Stimulated activated naive CD8-positive, alpha-beta T cell treated with anti-CD3 and anti-CD28 coated beads, Interleukin-15, amount 100 ng/mL, for 72 hours (primary cell): ENCODE measurements around the gene SIGLEC10.

ENCODE experiments used
- ATAC-seq: fragments of 150-1000 bp; cut with Tn5 transposase; 2 replicates; pipeline ENCODE4 v1.10.0; 2021; ENCODE audit warnings: mild to moderate bottlenecking, moderate library complexity
- DNase-seq, 2 donors: peaks; one replicate each; pipeline ENCODE4 v3.0.0; 2021 to 2022
- H3K27ac Mint-ChIP-seq, 2 donors: one replicate each; pipeline ENCODE4 v1.8.0; 2022; ENCODE audit warnings: mild to moderate bottlenecking in 2 of 2, mixed read lengths in 2 of 2, moderate library complexity in 2 of 2
- H3K27me3 Mint-ChIP-seq: one replicate; pipeline ENCODE4 v1.8.0; 2022; ENCODE audit warnings: mixed read lengths
- H3K4me1 Mint-ChIP-seq: one replicate; pipeline ENCODE4 v1.8.0; 2022; ENCODE audit warnings: mild to moderate bottlenecking, mixed read lengths
- H3K4me3 Mint-ChIP-seq, 2 donors: one replicate each; pipeline ENCODE4 v1.8.0; 2022; ENCODE audit warnings: mild to moderate bottlenecking in 2 of 2, mixed read lengths in 2 of 2, moderate library complexity in 1 of 2
- H3K9me3 Mint-ChIP-seq, 2 donors: one replicate each; pipeline ENCODE4 v1.8.0; 2022; ENCODE audit warnings: mixed read lengths in 2 of 2

Gene SIGLEC10

DNA sequence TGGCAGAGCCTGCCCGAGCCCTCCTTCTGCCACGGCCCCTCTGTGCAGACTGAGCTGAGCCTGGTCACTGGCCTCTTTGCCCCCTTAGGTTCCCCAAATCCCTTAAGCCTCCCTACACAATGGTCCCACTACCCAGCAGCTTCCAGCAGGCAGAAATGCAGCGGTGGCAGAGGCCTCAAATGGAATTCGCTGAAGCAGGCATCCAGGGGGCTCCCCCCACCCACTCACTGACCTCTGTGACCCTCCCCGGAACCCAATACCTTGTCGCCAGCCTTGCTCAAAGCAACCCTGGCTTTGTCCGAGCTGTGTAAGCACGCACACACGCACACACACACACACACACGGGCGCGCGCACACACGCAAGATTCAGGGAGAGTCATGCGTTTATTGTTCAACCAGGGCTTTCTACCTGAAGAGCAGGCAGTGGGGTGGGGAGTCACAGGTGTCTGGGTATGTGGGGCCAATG, 29.5 kb downstream of the SIGLEC10 start, which contains the start of gene LIM2:
Gene LIM2 (minus strand): TSS at position 51 of the 466 bp plus-strand sequence. CDS start 531 bp downstream, outside the sequence.
- Mint-ChIP-seq H3K4me3 (no peak within 1 kb of the TSS), H3K27me3 (peaks cover 7% of the 10 kb centered on the region), H3K9me3 (no peaks in the 10 kb centered on the region), H3K4me1 (peaks cover 45% of the 10 kb centered on the region), H3K27ac (peak within 1 kb of the TSS in 1 of 2 donors; percentile 36)
- DNase-seq (no peak), ATAC-seq (peak; percentile 14)

DNA sequence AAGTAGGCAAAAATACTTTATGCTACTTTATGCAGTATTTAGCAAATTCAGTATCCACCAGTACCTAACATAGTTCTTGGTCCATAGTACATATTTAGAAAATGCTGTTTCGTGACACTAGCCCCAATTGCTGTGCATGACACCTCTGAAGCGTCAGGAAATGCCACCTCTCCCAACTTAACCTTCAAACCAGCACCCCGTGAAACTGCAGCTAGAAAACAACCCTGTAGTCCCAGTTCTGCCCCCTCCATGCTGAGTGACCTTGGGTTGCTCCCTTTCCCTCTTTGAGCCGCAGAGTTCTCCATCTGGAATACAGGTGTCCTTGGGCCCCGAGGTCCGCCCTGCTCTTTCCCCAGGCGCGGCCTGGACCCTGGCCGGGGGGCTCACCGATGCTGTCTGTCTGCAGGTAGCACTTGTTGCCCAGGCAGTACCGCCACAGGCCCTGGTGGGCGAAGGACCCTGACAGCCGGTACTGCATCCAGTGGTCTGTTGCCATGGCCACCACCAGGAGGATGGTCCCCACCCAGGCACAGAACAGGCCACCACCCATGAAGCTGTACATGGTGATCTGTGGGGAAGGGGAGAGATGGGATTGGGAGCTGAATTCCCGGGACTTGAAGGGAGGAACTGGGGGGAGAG, 30.4 kb downstream of the SIGLEC10 start:
- Mint-ChIP-seq H3K27me3 (peaks cover 7% of the 10 kb centered on the region), H3K27ac (no peak overlapping the region), H3K4me3 (no peak overlapping the region), H3K4me1 (peaks cover 39% of the 10 kb centered on the region), H3K9me3 (no peaks in the 10 kb centered on the region)
- no peak for DNase-seq
- ATAC-seq: peak; percentile 28

DNA sequence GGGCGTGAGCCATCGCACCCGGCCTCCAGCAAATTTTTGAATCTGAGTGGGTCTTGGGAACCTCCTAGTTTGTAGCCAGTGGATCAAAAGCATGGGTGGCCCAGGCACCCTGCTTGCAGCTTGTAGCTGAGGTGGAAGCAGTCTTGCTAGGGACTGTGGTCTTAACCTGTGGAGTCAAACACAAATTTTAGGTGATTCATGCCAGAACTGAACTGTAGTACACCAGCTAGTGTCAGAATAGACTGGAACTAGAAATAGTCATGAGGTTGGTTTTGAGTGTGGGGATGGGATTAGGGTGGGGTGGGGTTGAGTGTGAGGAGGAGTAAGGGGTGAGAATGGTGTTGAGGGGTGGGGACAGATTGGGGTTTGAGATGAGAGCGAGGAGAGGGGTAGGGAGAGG, 35.4 kb downstream of the SIGLEC10 start:
- no peaks in the 10 kb centered on the region for H3K27me3 Mint-ChIP-seq
- H3K9me3 Mint-ChIP-seq: peaks cover 0 to 15% of the 10 kb centered on the region in 2 donors
- no peak overlapping the region for H3K27ac Mint-ChIP-seq
- ATAC-seq (no peak), DNase-seq (no peak)
- no peak overlapping the region for H3K4me3 Mint-ChIP-seq
- H3K4me1 Mint-ChIP-seq: peaks cover 23% of the 10 kb centered on the region

DNA sequence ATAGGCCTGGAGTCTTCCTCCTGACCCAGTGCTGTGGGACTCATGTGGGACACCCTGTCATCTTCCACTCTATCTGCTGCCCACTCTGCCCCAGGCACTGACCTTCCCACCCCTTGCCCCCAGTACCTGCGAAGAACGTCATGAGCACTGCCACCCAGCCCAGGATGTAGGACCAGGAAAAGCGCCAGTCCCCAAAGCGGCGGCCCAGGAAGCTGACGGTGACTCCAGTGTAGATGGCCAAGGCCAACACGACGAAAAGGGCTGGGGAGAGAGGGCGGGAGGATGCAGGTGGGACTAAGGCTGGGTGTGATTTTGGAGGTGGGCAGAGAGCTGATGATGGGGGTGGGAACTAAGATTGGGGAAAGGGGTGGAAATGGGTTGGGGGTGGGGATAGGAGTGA, 37.1 kb downstream of the SIGLEC10 start:
- Mint-ChIP-seq H3K4me3 (no peak overlapping the region), H3K27ac (peak overlapping the region in 1 of 2 donors; percentile 87), H3K27me3 (no peaks in the 10 kb centered on the region), H3K4me1 (peaks cover 36% of the 10 kb centered on the region), H3K9me3 (peaks cover 0 to 15% of the 10 kb centered on the region in 2 donors)
- DNase-seq (no peak), ATAC-seq (no peak)

DNA sequence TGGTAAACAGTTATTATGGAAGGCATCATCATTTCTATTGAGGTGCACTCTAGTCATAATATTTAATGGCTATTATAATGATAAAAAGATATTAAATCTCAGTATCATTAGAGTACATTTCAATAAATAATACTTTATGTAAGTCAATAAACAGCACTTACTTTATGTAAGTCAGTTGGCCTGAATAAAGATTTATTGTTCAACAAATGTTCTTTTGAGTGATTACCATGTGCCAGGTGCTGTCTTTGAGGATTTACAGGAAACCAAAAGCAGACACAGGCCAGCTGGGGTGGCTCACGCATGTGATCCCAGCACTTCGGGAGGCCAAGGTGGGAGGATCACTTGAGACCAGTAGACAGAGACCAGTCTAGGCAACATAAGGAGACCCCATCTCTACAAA, 40.0 kb downstream of the SIGLEC10 start:
- Mint-ChIP-seq H3K4me3 (no peak overlapping the region), H3K27ac (no peak overlapping the region), H3K27me3 (no peaks in the 10 kb centered on the region), H3K9me3 (peaks cover 5 to 23% of the 10 kb centered on the region in 2 donors), H3K4me1 (peaks cover 66% of the 10 kb centered on the region)
- DNase-seq: no peak
- ATAC-seq: no peak

DNA sequence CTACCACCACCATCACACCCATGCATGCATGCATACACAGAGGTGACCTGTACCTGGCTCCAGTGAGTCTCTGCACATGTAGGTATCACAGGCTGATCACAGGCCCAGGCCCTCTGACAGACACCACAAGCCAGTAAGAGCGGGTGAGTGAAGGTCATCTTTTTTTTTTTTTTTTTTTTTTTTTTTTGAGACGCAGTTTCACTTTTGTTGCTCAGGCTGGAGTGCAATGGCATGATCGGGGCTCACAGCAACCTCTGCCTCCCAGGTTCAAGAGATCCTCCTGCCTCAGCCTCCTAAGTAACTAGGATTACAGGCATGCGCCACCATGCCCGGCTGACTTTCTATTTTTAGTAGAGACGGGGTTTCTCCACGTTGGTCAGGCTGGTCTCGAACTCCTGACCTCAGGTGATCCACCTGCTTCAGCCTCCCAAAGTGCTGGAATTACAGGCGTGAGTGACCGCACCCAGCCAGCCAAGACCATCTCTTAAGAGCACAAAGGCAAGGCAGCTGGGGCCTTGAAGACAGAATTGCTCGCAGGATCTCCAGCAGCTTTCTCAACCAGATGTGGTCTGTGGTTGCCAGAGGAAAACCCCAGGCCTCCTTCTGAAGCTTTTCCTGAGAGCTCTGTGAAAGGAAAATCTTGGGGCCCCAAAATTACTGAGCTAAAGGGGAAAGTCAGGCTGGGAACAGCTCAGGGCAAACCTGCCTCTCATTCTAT, 41.8 kb downstream of the SIGLEC10 start:
- DNase-seq (peak in 1 of 2 donors; percentile 48), ATAC-seq (no peak)
- Mint-ChIP-seq H3K27me3 (no peaks in the 10 kb centered on the region), H3K9me3 (peaks cover 5 to 15% of the 10 kb centered on the region in 2 donors), H3K27ac (peak overlapping the region; percentile 8 to 77), H3K4me1 (peaks cover 77% of the 10 kb centered on the region), H3K4me3 (peak overlapping the region; percentile 70 to 79)

DNA sequence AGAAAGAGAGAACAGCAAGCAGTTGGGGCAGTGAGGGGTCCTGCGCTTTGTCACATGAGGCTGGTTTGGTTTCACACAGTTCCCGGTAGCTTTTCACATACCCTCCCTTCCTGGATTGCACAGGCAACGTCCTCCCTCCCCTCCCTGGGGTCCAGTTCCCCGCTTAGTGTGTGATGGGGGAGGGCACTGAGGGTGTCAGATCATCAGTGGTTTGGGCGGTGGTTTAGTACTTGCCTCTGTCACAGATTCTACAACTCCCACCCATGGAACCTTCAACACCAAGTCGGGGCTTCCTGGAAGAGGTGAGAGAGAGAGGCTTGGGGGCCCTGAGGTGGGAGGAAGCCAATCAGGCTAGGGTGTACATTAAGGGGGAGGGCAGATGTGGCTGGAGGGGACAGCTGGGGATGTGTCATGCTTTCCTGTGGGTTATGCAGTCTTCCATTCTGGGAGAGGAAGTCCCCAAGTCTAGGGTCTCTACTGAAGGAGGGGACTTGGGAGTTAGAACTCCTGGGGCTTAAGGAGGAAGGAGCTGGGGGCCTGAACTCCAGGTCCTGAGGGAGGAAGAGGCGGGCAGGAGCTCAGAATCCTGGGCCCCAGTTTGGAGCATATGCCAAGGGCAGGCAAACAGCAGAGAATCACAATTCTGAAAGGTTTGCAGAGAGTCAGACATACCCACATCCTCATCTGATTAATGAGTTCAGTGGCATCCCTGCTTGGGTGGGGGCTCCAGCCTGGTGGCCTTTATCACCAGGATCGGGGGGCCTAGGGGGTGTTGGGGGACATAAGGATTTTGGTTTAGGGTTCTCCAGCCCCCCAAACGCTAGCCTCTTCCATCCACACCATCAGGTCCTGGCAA, 44.6 kb downstream of the SIGLEC10 start, which contains the start of gene NKG7:
Gene NKG7 (minus strand): TSS at position 6 of the 856 bp plus-strand sequence. CDS start 119 bp downstream, outside the sequence.
- H3K4me3 Mint-ChIP-seq: peak within 1 kb of the TSS; percentile 74 to 87
- H3K27ac Mint-ChIP-seq: peak within 1 kb of the TSS; percentile 86 to 93
- DNase-seq: peak; percentile 79 to 93
- H3K27me3 Mint-ChIP-seq: no peaks in the 10 kb centered on the region
- peaks cover 5 to 8% of the 10 kb centered on the region in 2 donors for H3K9me3 Mint-ChIP-seq
- peak; percentile 91 for ATAC-seq
- peaks cover 83% of the 10 kb centered on the region for H3K4me1 Mint-ChIP-seq

DNA sequence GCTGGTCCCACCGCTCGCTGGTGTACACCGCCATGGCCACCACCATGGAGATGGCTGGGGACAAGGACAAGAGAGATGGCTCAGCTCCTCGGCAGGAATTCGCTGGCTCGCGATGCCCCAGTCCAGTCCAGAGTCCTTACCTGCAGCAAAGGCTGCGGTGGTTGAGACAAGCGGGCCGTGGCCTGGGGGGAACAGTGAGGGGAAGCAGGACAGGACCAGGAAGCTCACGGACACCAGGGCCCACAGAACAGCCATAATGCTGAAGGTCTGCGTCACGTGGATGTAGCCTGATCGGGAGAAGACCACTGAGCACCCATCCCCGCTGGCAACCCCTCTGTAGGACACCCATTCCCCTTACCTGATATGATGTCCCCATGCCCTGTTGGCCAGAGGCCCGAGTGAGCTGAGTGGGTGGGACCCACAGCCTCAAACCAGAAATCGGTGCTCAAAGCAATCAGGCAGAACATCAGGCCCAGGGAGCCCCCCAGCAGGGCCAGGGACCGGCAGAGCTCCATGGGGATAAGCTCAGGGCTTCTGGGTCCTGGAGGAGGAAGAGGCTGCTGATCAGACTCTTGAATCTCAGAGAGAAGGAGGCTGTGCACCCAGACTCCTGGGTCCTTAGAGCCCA, 45.3 kb downstream of the SIGLEC10 start:
- Mint-ChIP-seq H3K4me1 (peaks cover 83% of the 10 kb centered on the region), H3K27ac (peak overlapping the region; percentile 86 to 93), H3K9me3 (peaks cover 5 to 8% of the 10 kb centered on the region in 2 donors), H3K4me3 (peak overlapping the region; percentile 74 to 87), H3K27me3 (no peaks in the 10 kb centered on the region)
- ATAC-seq (no peak), DNase-seq (no peak)

DNA sequence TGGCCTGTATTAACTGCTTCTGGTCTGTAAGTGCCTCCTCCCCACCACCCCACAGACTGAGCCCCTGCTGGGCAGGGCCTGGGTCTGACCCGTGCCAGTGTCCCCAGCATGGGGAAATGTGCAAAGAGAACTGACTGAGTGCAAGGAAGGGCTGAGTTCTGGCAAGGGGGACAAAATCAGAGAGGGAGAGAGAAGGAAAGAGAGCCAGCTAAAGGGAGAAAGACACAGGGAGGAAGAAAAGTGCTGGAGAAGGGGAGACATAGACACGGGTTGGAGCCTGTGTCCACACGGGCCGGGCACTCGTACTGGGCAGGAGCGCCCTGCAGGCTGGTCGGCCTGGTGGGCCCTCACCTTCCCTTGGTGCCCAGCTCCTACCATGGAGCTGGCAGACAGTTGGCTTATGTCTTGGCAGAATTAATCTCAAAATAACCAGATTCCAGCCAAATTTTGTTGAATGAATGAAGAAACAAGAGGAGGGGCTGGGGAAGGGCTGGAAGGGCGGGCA, 46.2 kb downstream of the SIGLEC10 start:
- peaks cover 74% of the 10 kb centered on the region for H3K4me1 Mint-ChIP-seq
- peak overlapping the region; percentile 74 to 87 for H3K4me3 Mint-ChIP-seq
- H3K27ac Mint-ChIP-seq: peak overlapping the region in 1 of 2 donors; percentile 76
- peaks cover 5 to 8% of the 10 kb centered on the region in 2 donors for H3K9me3 Mint-ChIP-seq
- no peaks in the 10 kb centered on the region for H3K27me3 Mint-ChIP-seq
- ATAC-seq (no peak), DNase-seq (no peak)

DNA sequence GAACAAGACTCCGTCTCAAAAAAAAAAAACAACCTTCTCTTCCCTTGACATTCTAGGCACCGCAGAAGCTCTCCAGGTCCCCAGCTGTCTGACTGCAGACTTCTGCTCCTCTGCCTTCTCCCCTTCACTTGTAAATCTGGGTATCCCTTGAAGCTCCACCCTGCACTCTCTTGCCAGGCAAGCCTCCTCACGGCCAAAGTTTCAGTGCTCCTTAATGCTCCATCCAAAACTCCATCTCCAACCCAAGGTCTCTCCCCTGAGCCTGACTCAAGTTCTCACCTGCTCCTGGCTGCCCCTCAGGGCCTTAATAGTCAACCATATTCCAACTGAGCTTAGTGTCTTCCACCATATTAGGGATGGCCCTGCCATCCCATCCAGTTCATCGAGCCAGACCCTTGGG, 47.2 kb downstream of the SIGLEC10 start:
- DNase-seq: no peak
- H3K9me3 Mint-ChIP-seq: peaks cover 5 to 8% of the 10 kb centered on the region in 2 donors
- H3K27ac Mint-ChIP-seq: peak overlapping the region in 1 of 2 donors; percentile 55
- ATAC-seq: no peak
- H3K27me3 Mint-ChIP-seq: no peaks in the 10 kb centered on the region
- peaks cover 68% of the 10 kb centered on the region for H3K4me1 Mint-ChIP-seq
- peak overlapping the region; percentile 74 to 87 for H3K4me3 Mint-ChIP-seq

DNA sequence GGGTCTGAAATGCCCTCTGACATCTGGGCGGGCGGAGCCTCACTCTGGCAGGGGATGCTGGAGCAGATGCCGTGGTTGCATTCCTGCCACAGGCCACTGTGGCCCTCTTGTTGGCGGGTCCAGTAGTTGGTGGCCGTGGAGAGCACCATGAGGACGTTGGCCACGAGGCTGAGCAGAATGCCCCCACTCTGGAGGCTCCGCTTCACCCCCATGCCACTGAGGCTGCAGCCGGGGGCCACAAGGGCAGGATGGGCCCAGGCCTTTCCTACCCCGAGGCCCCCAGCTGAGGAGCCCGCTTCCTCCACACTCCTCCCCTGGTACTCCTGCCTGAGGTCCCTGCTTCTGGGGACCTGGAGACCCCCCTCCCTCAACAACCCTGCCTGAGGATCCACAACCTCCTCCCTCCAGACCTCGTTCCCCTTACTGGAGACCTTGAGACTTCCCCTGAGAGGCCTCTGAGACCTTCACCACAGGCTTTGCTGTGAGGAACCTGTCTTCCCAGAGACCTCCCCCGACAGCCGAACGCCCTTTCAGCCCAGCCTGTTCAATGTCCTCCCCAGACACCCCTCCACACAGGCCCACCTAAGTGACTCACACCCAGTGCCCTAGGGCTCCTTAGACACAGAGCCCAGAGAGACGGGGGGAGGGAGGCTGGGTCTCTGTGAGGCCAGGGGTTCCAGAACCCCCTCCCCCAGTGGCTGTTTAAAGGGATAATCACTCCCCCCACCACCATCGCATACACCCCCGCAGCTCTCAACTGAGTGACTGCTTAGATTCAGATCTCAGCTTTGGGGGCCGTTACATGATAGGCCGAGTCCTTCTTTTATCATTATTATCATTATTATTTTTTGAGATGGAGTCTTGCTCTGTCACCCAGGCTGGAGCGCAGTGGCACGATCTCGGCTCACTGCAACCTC, 48.8 kb downstream of the SIGLEC10 start, which contains the start of gene CLDND2:
Gene CLDND2 (minus strand): TSS at position 638 of the 917 bp plus-strand sequence. CDS start 426 bp downstream, at position 212.
- ATAC-seq (no peak), DNase-seq (peak in 1 of 2 donors; percentile 41)
- H3K4me3 Mint-ChIP-seq: peak within 1 kb of the TSS; percentile 97 to 100
- peaks cover 68% of the 10 kb centered on the region for H3K4me1 Mint-ChIP-seq
- H3K27me3 Mint-ChIP-seq: no peaks in the 10 kb centered on the region
- H3K27ac Mint-ChIP-seq: peak within 1 kb of the TSS; percentile 83 to 96
- no peaks in the 10 kb centered on the region for H3K9me3 Mint-ChIP-seq

DNA sequence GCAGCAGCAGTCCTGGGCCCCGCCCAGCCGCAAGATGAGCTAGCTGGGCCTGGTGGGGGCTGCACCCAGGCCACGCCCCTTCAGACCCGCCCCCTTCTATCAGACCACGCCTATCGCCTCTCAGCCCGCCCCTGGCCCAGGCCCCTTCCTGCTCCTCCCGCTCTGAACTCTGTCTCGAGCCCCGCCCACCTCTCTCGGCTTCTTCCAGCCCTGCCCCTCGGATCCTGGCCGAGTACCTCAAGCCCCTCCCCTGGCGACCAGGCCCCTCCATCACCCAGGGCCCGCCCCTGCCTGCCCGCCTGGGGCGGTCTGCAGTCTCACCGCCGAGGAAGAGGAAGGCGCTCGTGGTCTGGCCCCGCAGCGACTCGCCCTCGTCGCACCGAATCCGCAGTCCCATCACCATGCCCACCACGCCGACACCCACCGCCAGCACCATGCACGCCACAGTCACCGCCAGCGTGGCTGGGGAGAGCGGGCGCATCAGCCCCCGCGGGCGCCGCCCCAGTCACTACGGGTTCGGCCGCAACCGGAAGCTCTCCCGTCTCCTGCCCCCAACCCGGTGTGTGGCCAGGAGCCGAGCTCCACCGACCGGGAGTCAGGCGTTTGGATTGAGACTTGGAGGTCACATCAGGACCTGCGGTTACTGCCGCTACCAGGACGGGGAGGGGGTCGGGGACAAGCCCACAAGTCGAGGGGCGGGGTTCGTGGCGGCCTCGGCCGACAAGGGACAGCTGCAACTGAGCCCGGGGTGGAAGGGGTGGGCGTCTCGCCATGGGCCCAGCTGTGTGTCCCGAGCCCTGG, 49.7 kb downstream of the SIGLEC10 start:
- Mint-ChIP-seq H3K27me3 (no peaks in the 10 kb centered on the region), H3K4me3 (peak overlapping the region; percentile 97 to 100), H3K4me1 (peaks cover 68% of the 10 kb centered on the region), H3K9me3 (no peaks in the 10 kb centered on the region), H3K27ac (peak overlapping the region; percentile 96 to 97)
- ATAC-seq (peak; percentile 85), DNase-seq (peak; percentile 99)

DNA sequence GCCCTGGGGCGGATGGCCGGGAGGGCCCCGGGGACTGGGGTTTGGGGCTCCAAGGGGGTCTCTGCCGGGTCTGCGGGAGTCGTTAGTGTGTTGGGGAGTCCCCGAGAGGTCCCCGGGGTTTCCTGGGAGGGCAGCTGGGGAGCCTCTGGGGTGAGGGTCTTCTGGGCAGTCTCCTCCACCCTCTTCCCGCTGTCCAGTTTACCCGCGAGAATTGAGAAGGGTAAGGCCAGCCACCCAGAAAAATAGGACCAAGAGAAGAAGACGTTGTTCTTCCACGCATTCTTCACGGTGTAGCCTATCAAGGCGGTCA, 50.2 kb downstream of the SIGLEC10 start:
- H3K27me3 Mint-ChIP-seq: no peaks in the 10 kb centered on the region
- DNase-seq (no peak), ATAC-seq (peak; percentile 8)
- no peaks in the 10 kb centered on the region for H3K9me3 Mint-ChIP-seq
- peak overlapping the region; percentile 97 to 100 for H3K4me3 Mint-ChIP-seq
- peak overlapping the region; percentile 97 to 98 for H3K27ac Mint-ChIP-seq
- peaks cover 68% of the 10 kb centered on the region for H3K4me1 Mint-ChIP-seq
